Astrocyte of the spinal cord (primary cell): Measurements from ENCODE around the gene SLC4A4.

Experiments
- DNase-seq: peaks from one replicate; pipeline ENCODE4 v3.0.0; 2011; ENCODE audit warnings: low read depth, low spot score
- H3K4me3 ChIP-seq: 2 replicates; pipeline ENCODE4 v1.5.1; 2011; ENCODE audit warnings: low read depth, mild to moderate bottlenecking, low read length, moderate library complexity
- CTCF ChIP-seq: IDR thresholded peaks from 2 replicates; pipeline ENCODE4 v1.5.1; 2012; ENCODE audit warnings: low read depth, mild to moderate bottlenecking, low read length, inconsistent platforms
- in situ Hi-C: cut with HindIII; loops from 2 replicates; pipeline ENCODE4 v1.10.0; 2017; ENCODE audit warnings: low sequenced_read_pairs

The SLC4A4 gene

DNA sequence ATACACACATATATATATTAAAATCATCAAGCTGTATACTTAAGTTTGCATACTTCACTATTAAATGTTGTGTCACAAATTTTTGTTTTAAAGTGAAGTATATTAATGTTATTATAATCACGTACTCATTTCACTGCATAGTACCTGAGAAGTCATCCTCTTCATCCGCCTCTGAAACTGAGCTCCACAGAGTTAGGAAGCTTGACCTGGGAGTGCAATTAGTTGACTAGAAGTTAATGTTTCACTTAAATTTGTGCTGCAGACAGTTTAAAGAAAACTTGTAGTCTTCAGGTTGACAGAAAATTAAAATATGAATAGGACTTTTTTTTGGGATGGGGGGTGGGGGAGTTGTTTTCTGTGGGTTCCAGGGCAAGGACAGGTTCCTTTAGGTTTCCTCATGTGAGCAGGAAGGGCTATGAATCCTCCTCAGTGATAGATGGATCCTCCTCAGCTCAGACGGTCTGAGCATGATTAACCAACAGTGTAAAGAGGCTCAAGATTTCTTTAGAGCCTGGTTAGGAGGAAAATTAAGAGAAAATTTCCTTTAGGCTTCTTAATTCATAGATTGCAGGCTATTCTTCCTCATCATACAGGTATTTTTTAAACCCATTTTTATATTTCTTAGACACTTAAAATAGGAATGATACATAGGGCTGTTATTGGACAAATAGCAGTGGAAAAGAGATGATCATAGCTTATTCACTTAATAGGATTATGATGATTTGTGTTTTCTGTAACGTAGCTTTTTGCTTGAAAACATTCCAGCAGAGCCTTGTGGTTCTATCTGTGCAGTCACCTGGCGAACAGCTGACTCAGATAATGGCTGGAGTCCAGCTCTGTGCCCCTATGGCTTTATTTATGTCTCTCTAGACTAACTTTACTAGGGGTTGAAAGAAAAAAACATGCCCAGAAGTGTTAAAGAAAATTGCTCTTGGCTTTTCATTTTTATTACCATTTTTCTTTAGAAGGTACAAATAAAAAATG is 102.7 kb downstream of the SLC4A4 start:
- DNase-seq: peak; percentile 59
- no peak overlapping the region for H3K4me3 ChIP-seq
- in situ Hi-C loops: no loop called here
- TF ChIP-seq CTCF: no peak

GRCh38 chr4:71442336-71442735 is 103.5 kb downstream of the SLC4A4 start:
- TF ChIP-seq CTCF: no peak
- H3K4me3 ChIP-seq: no peak overlapping the region
- no peak for DNase-seq
- in situ Hi-C loops: no loop called here

- TF ChIP-seq CTCF: no peak
- no peak overlapping the region for H3K4me3 ChIP-seq
- in situ Hi-C loops: no loop called here
- DNase-seq: no peak
Measured at GRCh38 chr4:71444395-71444794, 105.6 kb downstream of the SLC4A4 start.

DNA sequence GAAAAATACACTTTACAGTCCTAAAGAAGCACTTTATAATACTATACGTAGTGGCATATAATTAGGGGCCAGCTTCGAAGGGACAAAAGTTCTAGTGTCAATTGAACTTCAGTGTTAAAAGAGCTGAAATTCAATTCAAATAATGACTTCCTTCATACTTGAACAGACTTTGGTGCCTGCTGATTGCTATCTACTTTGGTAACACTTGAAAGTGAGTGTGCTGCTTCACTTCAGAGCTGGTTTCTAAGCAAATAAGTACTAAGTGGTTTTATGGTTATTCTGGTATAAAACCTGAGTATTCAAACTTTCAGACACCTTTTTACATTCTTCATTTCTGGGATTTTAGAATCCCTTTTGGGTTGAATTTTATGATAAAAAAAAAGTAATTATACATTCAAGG is 107.0 kb downstream of the SLC4A4 start:
- in situ Hi-C loops: no loop called here
- H3K4me3 ChIP-seq: no peak overlapping the region
- no peak for TF ChIP-seq CTCF
- DNase-seq: no peak

GRCh38 chr4:71446479-71447081 is 107.8 kb downstream of the SLC4A4 start:
- H3K4me3 ChIP-seq: no peak overlapping the region
- DNase-seq: no peak
- in situ Hi-C loops: no loop called here
- no peak for TF ChIP-seq CTCF

- no peak for DNase-seq
- no peak overlapping the region for H3K4me3 ChIP-seq
- TF ChIP-seq CTCF: no peak
- in situ Hi-C loops: no loop called here
Measured at GRCh38 chr4:71449040-71449439, 110.2 kb downstream of the SLC4A4 start.
